Smooth muscle cell (in vitro differentiated cells): Measurements from ENCODE around the gene OSGIN1. TPM values are rescaled to one million over a fixed set of nuclear protein-coding genes. Genes with fewer than 3 reads are reported as not detected.

Experiments used
- DNase-seq: peaks from one replicate; lab custom pipeline; 2025; ENCODE audit not compliant: unreplicated experiment; lab: John Stamatoyannopoulos, UW
- H2AFZ ChIP-seq: fragments of 200-600 bp; sonication (generic); 2 replicates; pipeline ENCODE4 v1.6.0; 2016; ENCODE audit warnings: antibody characterized with exemption, low read depth, mild to moderate bottlenecking
- H3F3A ChIP-seq: fragments of 200-600 bp; sonication (generic); 2 replicates; pipeline ENCODE4 v1.6.0; 2017; ENCODE audit warnings: antibody characterized with exemption, low read depth
- H3K27ac ChIP-seq: fragments of 200-600 bp; sonication (generic); 2 replicates; pipeline ENCODE4 v1.5.1; 2016; ENCODE audit warnings: low read depth, mild to moderate bottlenecking
- H3K27me3 ChIP-seq: fragments of 200-600 bp; sonication (generic); 2 replicates; pipeline ENCODE4 v1.6.1; 2016; ENCODE audit warnings: low read depth, mild to moderate bottlenecking
- H3K36me3 ChIP-seq: fragments of 200-600 bp; sonication (generic); 2 replicates; pipeline ENCODE4 v1.5.1; 2016; ENCODE audit warnings: low read depth
- H3K4me1 ChIP-seq: fragments of 200-600 bp; sonication (generic); 2 replicates; pipeline ENCODE4 v1.5.1; 2016; ENCODE audit warnings: low read depth
- H3K4me2 ChIP-seq: fragments of 200-600 bp; sonication (generic); 2 replicates; pipeline ENCODE4 v1.6.0; 2016; ENCODE audit warnings: mild to moderate bottlenecking
- H3K4me3 ChIP-seq: fragments of 200-600 bp; sonication (generic); 2 replicates; pipeline ENCODE4 v1.5.1; 2016; ENCODE audit warnings: mild to moderate bottlenecking
- H3K79me2 ChIP-seq: fragments of 200-600 bp; sonication (generic); 2 replicates; pipeline ENCODE4 v1.6.0; 2016; ENCODE audit warnings: low read depth, mild to moderate bottlenecking
- H3K9ac ChIP-seq: fragments of 200-600 bp; sonication (generic); 2 replicates; pipeline ENCODE4 v1.6.0; 2016; ENCODE audit warnings: low read depth
- H3K9me3 ChIP-seq: fragments of 200-600 bp; sonication (generic); replicated peaks from 2 replicates; pipeline ENCODE4 v1.5.1; 2016; ENCODE audit warnings: low read depth
- H4K20me1 ChIP-seq: fragments of 200-600 bp; sonication (generic); 2 replicates; pipeline ENCODE4 v1.6.0; 2016; ENCODE audit warnings: low read depth
- CTCF ChIP-seq: fragments of 200-600 bp; sonication (generic); IDR thresholded peaks from 2 replicates; pipeline ENCODE4 v1.5.1; 2017; ENCODE audit warnings: borderline replicate concordance, mild to moderate bottlenecking, antibody characterized with exemption; ENCODE audit not compliant: insufficient read depth, poor library complexity, severe bottlenecking
- WGBS: methylation state at CpG from one replicate; pipeline ENCODE4 v1.1.7; 2016; ENCODE audit warnings: low lambda C conversion rate; 5-methylcytosine and 5-hydroxymethylcytosine counted together
- polyA plus RNA-seq: library from polyadenylated mRNA; unstranded; fragments of >200 nt; fragmentation: Nextera tagmentation; extraction: Ambion mirVana; gene quantifications from 2 replicates; pipeline ENCODE4 v1.2.1, GENCODE V29; 2016
- total RNA-seq: library from RNA; depleted of rRNA; stranded (reverse); fragments of >200 nt; gene quantifications from 2 replicates; pipeline ENCODE4 v1.2.3, GENCODE V29; 2014

OSGIN1 gene
- total and polyA plus RNA-seq, 2 experiments from 2014 or later, result 8.9 to 12.4 TPM

- WGBS, result 96% methylated on average over 14 of the region's 14 CpGs
- Histone ChIP-seq H2AFZ (no peak overlapping the region), H3F3A (no peaks in the 10 kb centered on the region), H3K27ac (no peak overlapping the region), H3K79me2 (no peaks in the 10 kb centered on the region), H3K9ac (no peak overlapping the region), H3K4me3 (no peak overlapping the region), H3K36me3 (no peaks in the 10 kb centered on the region), H4K20me1 (no peaks in the 10 kb centered on the region), H3K4me1 (peaks cover 10% of the 10 kb centered on the region), H3K9me3 (no peaks in the 10 kb centered on the region), H3K27me3 (no peaks in the 10 kb centered on the region), H3K4me2 (no peak overlapping the region)
- no peak for TF ChIP-seq CTCF
- no peak for DNase-seq
These were observed 37.5 kb upstream of the OSGIN1 start for GRCh38 chr16:83915491-83915890.

DNA sequence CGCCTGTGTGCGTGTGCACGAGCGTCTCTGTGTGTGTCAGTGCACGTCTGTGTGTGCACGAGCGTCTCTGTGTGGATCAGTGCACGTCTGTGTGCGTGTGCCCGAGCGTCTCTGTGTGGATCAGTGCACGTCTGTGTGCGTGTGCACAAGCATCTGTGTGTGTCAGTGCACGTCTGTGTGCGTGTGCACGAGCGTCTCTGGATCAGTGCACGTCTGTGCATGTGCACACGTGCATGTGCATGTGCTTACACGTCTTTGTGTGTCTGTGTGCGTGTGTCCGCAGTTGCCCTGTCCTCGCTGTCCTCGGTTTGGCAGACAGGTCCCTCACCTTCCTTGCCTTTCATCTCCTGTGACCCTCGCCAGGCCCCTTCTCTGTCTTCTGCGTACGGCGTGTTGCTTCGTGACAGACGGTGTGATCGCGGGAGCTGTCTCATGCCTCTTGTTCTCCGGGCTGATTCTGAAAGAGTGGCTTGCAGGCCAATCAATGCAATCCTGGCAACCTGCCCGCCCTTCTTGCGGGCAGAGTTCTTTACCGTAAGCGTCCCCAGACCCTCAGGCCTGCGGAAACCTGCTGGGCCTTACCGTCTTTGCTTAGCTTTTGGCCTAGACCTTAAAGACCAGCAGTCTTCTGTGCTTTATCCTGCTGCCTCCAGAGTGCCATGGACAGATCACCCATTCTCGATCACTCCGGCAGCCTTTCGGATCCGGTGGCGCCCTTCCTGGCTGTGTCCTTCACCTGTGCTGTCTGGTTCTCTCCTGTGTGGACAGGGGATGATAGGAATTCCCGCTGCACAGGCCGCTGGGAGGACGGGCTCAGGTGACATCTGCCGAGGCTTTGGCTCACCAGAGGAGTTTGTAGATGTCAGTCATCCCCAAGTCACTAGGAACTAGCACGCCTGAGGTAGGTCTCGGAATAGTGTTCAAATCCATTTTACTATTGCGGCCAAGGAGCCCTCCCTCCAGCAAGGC is 35.6 kb upstream of the OSGIN1 start:
- Histone ChIP-seq H3K79me2 (no peaks in the 10 kb centered on the region), H3K27ac (no peak overlapping the region), H4K20me1 (no peaks in the 10 kb centered on the region), H2AFZ (no peak overlapping the region), H3F3A (no peaks in the 10 kb centered on the region), H3K9ac (no peak overlapping the region), H3K27me3 (no peaks in the 10 kb centered on the region), H3K4me2 (no peak overlapping the region), H3K9me3 (no peaks in the 10 kb centered on the region), H3K4me1 (no peaks in the 10 kb centered on the region), H3K4me3 (no peak overlapping the region), H3K36me3 (no peaks in the 10 kb centered on the region)
- DNase-seq, result no peak
- 98% methylated on average over 51 of the region's 51 CpGs for WGBS
- TF ChIP-seq CTCF, result no peak

- H3K4me1 ChIP-seq, result no peaks in the 10 kb centered on the region
- no peaks in the 10 kb centered on the region for H3K36me3 ChIP-seq
- no peaks in the 10 kb centered on the region for H3F3A ChIP-seq
- H3K27ac ChIP-seq, result no peak overlapping the region
- WGBS, result 95% methylated on average over 2 of the region's 2 CpGs
- H3K79me2 ChIP-seq, result no peaks in the 10 kb centered on the region
- TF ChIP-seq CTCF, result no peak
- no peak overlapping the region for H3K4me2 ChIP-seq
- no peak overlapping the region for H3K4me3 ChIP-seq
- H2AFZ ChIP-seq, result no peak overlapping the region
- no peak overlapping the region for H3K9ac ChIP-seq
- DNase-seq, result no peak
- H3K27me3 ChIP-seq, result no peaks in the 10 kb centered on the region
- H4K20me1 ChIP-seq, result no peaks in the 10 kb centered on the region
- no peaks in the 10 kb centered on the region for H3K9me3 ChIP-seq
These were observed 32.0 kb upstream of the OSGIN1 start for GRCh38 chr16:83920894-83921491.
